Activated naive CD4-positive, alpha-beta T cell treated with anti-CD3 and anti-CD28 coated beads, Interleukin-2, amount 10 ng/mL, durations not matched to agents 7 days and 5 days (primary cell): ENCODE measurements around the gene EFCAB5.
A peak's percentile ranks its signal among the peaks of the same experiment; 100 is the strongest.
"Not testable (repeated sequence)": the region's sequence is repeated elsewhere in the genome, so short reads cannot be mapped to it uniquely, and the experiment has no call there.

Experiments used
- CTCF ChIA-PET: fragments of 350-600 bp; sonication (Branson Sonifier 250); formaldehyde crosslinking; loops from one replicate; lab custom pipeline; 2021; ENCODE audit warnings: antibody characterized with exemption; lab: Charles Lee
- DNase-seq: peaks from one replicate; pipeline ENCODE4 v3.0.0-alpha.2; 2020
- H3K27ac Mint-ChIP-seq: one replicate; pipeline ENCODE4 v1.8.0; 2021; ENCODE audit warnings: mild to moderate bottlenecking, moderate library complexity, mixed read lengths
- H3K27me3 Mint-ChIP-seq: one replicate; pipeline ENCODE4 v1.8.0; 2021; ENCODE audit warnings: mild to moderate bottlenecking, mixed read lengths
- H3K36me3 Mint-ChIP-seq: one replicate; pipeline ENCODE4 v1.8.0; 2021; ENCODE audit warnings: mixed read lengths
- H3K4me1 Mint-ChIP-seq: one replicate; pipeline ENCODE4 v1.8.0; 2021; ENCODE audit warnings: mixed read lengths
- H3K4me3 Mint-ChIP-seq: one replicate; pipeline ENCODE4 v1.8.0; 2021; ENCODE audit warnings: mild to moderate bottlenecking, moderate library complexity, mixed read lengths
- H3K9me3 Mint-ChIP-seq: one replicate; pipeline ENCODE4 v1.8.0; 2021; ENCODE audit warnings: mixed read lengths

The EFCAB5 gene

GRCh38 chr17:30113213-30113612, 171.8 kb downstream of the EFCAB5 start:
- Mint-ChIP-seq H3K27me3 (peaks cover 11% of the 10 kb centered on the region), H3K36me3 (peaks cover 5% of the 10 kb centered on the region), H3K9me3 (no peaks in the 10 kb centered on the region), H3K27ac (no peak overlapping the region), H3K4me3 (no peak overlapping the region), H3K4me1 (peaks cover 25% of the 10 kb centered on the region)
- no peak for DNase-seq
- CTCF ChIA-PET = interaction anchor here (0.8 to 4.1 kb wide), 7 partner anchors 8 to 227 kb away, joined by 3 to 23 read pairs (median 5); partner anchors contain the start of gene TMIGD1

GRCh38 chr17:30116345-30116660, 174.9 kb downstream of the EFCAB5 start:
- Mint-ChIP-seq H3K9me3 (no peaks in the 10 kb centered on the region), H3K27ac (peak overlapping the region; percentile 97), H3K4me1 (peaks cover 45% of the 10 kb centered on the region), H3K4me3 (peak overlapping the region; percentile 90), H3K36me3 (peaks cover 17% of the 10 kb centered on the region), H3K27me3 (no peaks in the 10 kb centered on the region)
- DNase-seq = no peak
- CTCF ChIA-PET = interaction anchor here (1.9 kb wide), 1 partner anchor 12 kb away, joined by 6 read pairs; no protein-coding TSS in a partner anchor

- DNase-seq = peak; percentile 97
- no peaks in the 10 kb centered on the region for H3K9me3 Mint-ChIP-seq
- no peaks in the 10 kb centered on the region for H3K27me3 Mint-ChIP-seq
- peak within 1 kb of the TSS; percentile 97 for H3K27ac Mint-ChIP-seq
- H3K36me3 Mint-ChIP-seq = peaks cover 19% of the 10 kb centered on the region
- peak within 1 kb of the TSS; percentile 90 for H3K4me3 Mint-ChIP-seq
- peaks cover 48% of the 10 kb centered on the region for H3K4me1 Mint-ChIP-seq
- CTCF ChIA-PET = interaction anchor here (1.1 to 2.4 kb wide), 3 partner anchors 9 to 218 kb away, joined by 3 to 10 read pairs (median 6); no protein-coding TSS in a partner anchor
Measured at GRCh38 chr17:30116661-30117551, 175.5 kb downstream of the EFCAB5 start, which contains the start of gene NSRP1. TSS of gene NSRP1 (plus strand) at chr17:30116816. CDS start at chr17:30116844, 28 bp downstream.

- peaks cover 22% of the 10 kb centered on the region for H3K36me3 Mint-ChIP-seq
- H3K4me1 Mint-ChIP-seq = peaks cover 51% of the 10 kb centered on the region
- CTCF ChIA-PET = interaction anchor here (0.7 to 2.4 kb wide), 5 partner anchors 9 to 223 kb away, joined by 3 to 10 read pairs (median 3); no protein-coding TSS in a partner anchor
- H3K27me3 Mint-ChIP-seq = no peaks in the 10 kb centered on the region
- DNase-seq = no peak
- no peaks in the 10 kb centered on the region for H3K9me3 Mint-ChIP-seq
- peak overlapping the region; percentile 90 for H3K4me3 Mint-ChIP-seq
- peak overlapping the region; percentile 97 for H3K27ac Mint-ChIP-seq
Measured at GRCh38 chr17:30117675-30118081, 176.2 kb downstream of the EFCAB5 start.

- H3K36me3 Mint-ChIP-seq = peaks cover 23% of the 10 kb centered on the region
- not testable (repeated sequence) for H3K9me3 Mint-ChIP-seq, H3K27me3 Mint-ChIP-seq, DNase-seq, H3K27ac Mint-ChIP-seq
- peak overlapping the region; percentile 50 for H3K4me3 Mint-ChIP-seq
- peaks cover 52% of the 10 kb centered on the region for H3K4me1 Mint-ChIP-seq
- CTCF ChIA-PET = interaction anchor here (1.0 to 2.4 kb wide), 3 partner anchors 8 to 222 kb away, joined by 3 to 10 read pairs (median 3); no protein-coding TSS in a partner anchor
Measured at GRCh38 chr17:30118635-30119034, 177.2 kb downstream of the EFCAB5 start.

- H3K27me3 Mint-ChIP-seq = no peaks in the 10 kb centered on the region
- H3K4me1 Mint-ChIP-seq = peaks cover 33% of the 10 kb centered on the region
- CTCF ChIA-PET = interaction anchor here (0.6 to 5.5 kb wide), 16 partner anchors 10 to 257 kb away, joined by 3 to 131 read pairs (median 4); partner anchors contain the start of genes BLMH and TMIGD1
- no peak overlapping the region for H3K4me3 Mint-ChIP-seq
- H3K27ac Mint-ChIP-seq = no peak overlapping the region
- no peak for DNase-seq
- H3K36me3 Mint-ChIP-seq = peaks cover 23% of the 10 kb centered on the region
- H3K9me3 Mint-ChIP-seq = no peaks in the 10 kb centered on the region
Measured at GRCh38 chr17:30124273-30124796, 182.9 kb downstream of the EFCAB5 start.

- Mint-ChIP-seq H3K27me3 (no peaks in the 10 kb centered on the region), H3K4me3 (no peak overlapping the region), H3K36me3 (peaks cover 22% of the 10 kb centered on the region), H3K9me3 (no peaks in the 10 kb centered on the region), H3K27ac (no peak overlapping the region), H3K4me1 (peaks cover 3% of the 10 kb centered on the region)
- DNase-seq = no peak
- CTCF ChIA-PET = no interaction called here
Measured at GRCh38 chr17:30130121-30130520, 188.7 kb downstream of the EFCAB5 start.

- CTCF ChIA-PET = interaction anchor here (1.4 to 1.7 kb wide), 2 partner anchors 28 to 208 kb away, joined by 5 to 6 read pairs; no protein-coding TSS in a partner anchor
- Mint-ChIP-seq H3K27me3 (no peaks in the 10 kb centered on the region), H3K27ac (no peak overlapping the region), H3K4me1 (peaks cover 2% of the 10 kb centered on the region), H3K9me3 (no peaks in the 10 kb centered on the region), H3K36me3 (peaks cover 22% of the 10 kb centered on the region), H3K4me3 (no peak overlapping the region)
- no peak for DNase-seq
Measured at GRCh38 chr17:30132615-30133014, 191.2 kb downstream of the EFCAB5 start.

- no peaks in the 10 kb centered on the region for H3K9me3 Mint-ChIP-seq
- peaks cover 2% of the 10 kb centered on the region for H3K4me1 Mint-ChIP-seq
- CTCF ChIA-PET = interaction anchor here (1.3 to 2.7 kb wide), 4 partner anchors 8 to 208 kb away, joined by 5 to 10 read pairs (median 6); no protein-coding TSS in a partner anchor
- no peak overlapping the region for H3K27ac Mint-ChIP-seq
- H3K36me3 Mint-ChIP-seq = peaks cover 20% of the 10 kb centered on the region
- no peaks in the 10 kb centered on the region for H3K27me3 Mint-ChIP-seq
- DNase-seq = no peak
- H3K4me3 Mint-ChIP-seq = no peak overlapping the region
Measured at GRCh38 chr17:30133197-30133596, 191.8 kb downstream of the EFCAB5 start.

- H3K27me3 Mint-ChIP-seq = no peaks in the 10 kb centered on the region
- no peaks in the 10 kb centered on the region for H3K9me3 Mint-ChIP-seq
- DNase-seq = no peak
- peaks cover 2% of the 10 kb centered on the region for H3K4me1 Mint-ChIP-seq
- no peak overlapping the region for H3K4me3 Mint-ChIP-seq
- peaks cover 23% of the 10 kb centered on the region for H3K36me3 Mint-ChIP-seq
- CTCF ChIA-PET = interaction anchor here (1.7 to 2.7 kb wide), 2 partner anchors 9 to 206 kb away, joined by 5 to 10 read pairs; no protein-coding TSS in a partner anchor
- no peak overlapping the region for H3K27ac Mint-ChIP-seq
Measured at GRCh38 chr17:30134551-30134950, 193.1 kb downstream of the EFCAB5 start.

GRCh38 chr17:30137158-30137557, 195.7 kb downstream of the EFCAB5 start:
- Mint-ChIP-seq H3K4me1 (peaks cover 2% of the 10 kb centered on the region), H3K9me3 (no peaks in the 10 kb centered on the region), H3K27ac (no peak overlapping the region), H3K4me3 (no peak overlapping the region), H3K36me3 (peaks cover 20% of the 10 kb centered on the region), H3K27me3 (no peaks in the 10 kb centered on the region)
- CTCF ChIA-PET = interaction anchor here (1.0 kb wide), 1 partner anchor 12 kb away, joined by 4 read pairs; no protein-coding TSS in a partner anchor
- DNase-seq = no peak

- DNase-seq, H3K9me3 Mint-ChIP-seq, CTCF ChIA-PET, H3K4me1 Mint-ChIP-seq, H3K36me3 Mint-ChIP-seq, H3K27ac Mint-ChIP-seq, H3K4me3 Mint-ChIP-seq, H3K27me3 Mint-ChIP-seq: not testable (repeated sequence)
Measured at GRCh38 chr17:30147860-30148259, 206.4 kb downstream of the EFCAB5 start.

GRCh38 chr17:30148376-30148775, 206.9 kb downstream of the EFCAB5 start:
- Mint-ChIP-seq H3K36me3 (peaks cover 5% of the 10 kb centered on the region), H3K4me1 (no peaks in the 10 kb centered on the region), H3K27ac (no peak overlapping the region), H3K4me3 (no peak overlapping the region), H3K9me3 (no peaks in the 10 kb centered on the region), H3K27me3 (no peaks in the 10 kb centered on the region)
- CTCF ChIA-PET = no interaction called here
- no peak for DNase-seq

GRCh38 chr17:30151471-30151870, 210.0 kb downstream of the EFCAB5 start:
- H3K9me3 Mint-ChIP-seq = no peaks in the 10 kb centered on the region
- CTCF ChIA-PET = interaction anchor here (0.7 to 1.1 kb wide), 2 partner anchors 26 to 527 kb away, joined by 3 to 4 read pairs; no protein-coding TSS in a partner anchor
- H3K27me3 Mint-ChIP-seq = no peaks in the 10 kb centered on the region
- no peaks in the 10 kb centered on the region for H3K4me1 Mint-ChIP-seq
- no peak for DNase-seq
- peaks cover 8% of the 10 kb centered on the region for H3K36me3 Mint-ChIP-seq
- no peak overlapping the region for H3K27ac Mint-ChIP-seq
- H3K4me3 Mint-ChIP-seq = no peak overlapping the region
